ENCODE data around the gene OR10A6.

DNA sequence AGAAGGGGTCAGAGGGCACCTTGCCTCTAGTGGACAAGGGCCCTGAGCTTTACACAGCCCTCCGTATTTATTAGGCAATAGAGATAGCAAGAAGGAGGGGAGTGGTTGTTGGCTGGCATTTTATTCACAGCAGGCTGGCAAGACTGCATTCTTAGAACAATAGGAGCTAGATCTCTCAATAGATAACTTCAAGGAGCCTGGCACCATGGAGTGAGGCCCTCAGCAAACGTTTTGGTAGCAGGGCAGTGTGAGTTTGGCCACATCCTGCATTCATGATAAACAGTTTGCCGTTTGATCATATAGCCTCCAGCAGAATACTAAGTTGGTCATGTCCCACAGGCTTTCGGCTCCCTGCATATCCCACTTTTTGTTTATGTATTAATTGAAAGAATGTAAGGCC is 31.6 kb downstream of the OR10A6 start:
- TF ChIP-seq CTCF (IDR thresholded peaks at IDR 0.05) (no peak), POLR2A (IDR thresholded peaks at IDR 0.05) (no peak)

Measured in Peyer's patch (tissue), 4 donors.